GM18868 (cell line): Measurements from ENCODE around the gene LMOD3.

Experiments
- ATAC-seq: cut with Tn5 transposase; IDR thresholded peaks from one replicate; pipeline ENCODE4 v1.9.1; 2021; ENCODE audit warnings: mild to moderate bottlenecking, moderate library complexity; ENCODE audit not compliant: unreplicated experiment

Gene LMOD3

GRCh38 chr3:69094467-69095205 lies 27.8 kb downstream of the LMOD3 start:
- ATAC-seq, result peak; percentile 32

- peak; percentile 80 for ATAC-seq
These were observed 30.3 kb downstream of the LMOD3 start for GRCh38 chr3:69092030-69092516.

GRCh38 chr3:69091389-69092029 lies 30.9 kb downstream of the LMOD3 start:
- peak; percentile 0 for ATAC-seq

- ATAC-seq, result no peak
These were observed 32.4 kb downstream of the LMOD3 start for GRCh38 chr3:69090021-69090420.

GRCh38 chr3:69088063-69088462 lies 34.3 kb downstream of the LMOD3 start:
- no peak for ATAC-seq

GRCh38 chr3:69087030-69087791 lies 35.2 kb downstream of the LMOD3 start:
- no peak for ATAC-seq

GRCh38 chr3:69085833-69086722 lies 36.3 kb downstream of the LMOD3 start:
- ATAC-seq, result no peak

- no peak for ATAC-seq
These were observed 37.1 kb downstream of the LMOD3 start for GRCh38 chr3:69085168-69085832.

- peak; percentile 54 for ATAC-seq
These were observed 37.8 kb downstream of the LMOD3 start, which contains the start of gene ARL6IP5 for GRCh38 chr3:69084326-69085167. ARL6IP5 (plus strand) TSS chr3:69084937; CDS start chr3:69085048, 111 bp downstream.

GRCh38 chr3:69082805-69083204 lies 39.6 kb downstream of the LMOD3 start:
- peak; percentile 63 for ATAC-seq

- no peak for ATAC-seq
These were observed 40.0 kb downstream of the LMOD3 start for GRCh38 chr3:69082361-69082760.

- peak; percentile 11 for ATAC-seq
These were observed 40.7 kb downstream of the LMOD3 start for GRCh38 chr3:69081583-69082262.

- peak; percentile 45 for ATAC-seq
These were observed 42.0 kb downstream of the LMOD3 start, which contains the start of gene UBA3 for GRCh38 chr3:69080233-69080920. UBA3 (minus strand) TSS chr3:69080365; CDS start chr3:69080353, 12 bp downstream.

GRCh38 chr3:69079269-69080159 lies 42.9 kb downstream of the LMOD3 start:
- peak; percentile 5 for ATAC-seq

- ATAC-seq, result no peak
These were observed 49.5 kb downstream of the LMOD3 start for GRCh38 chr3:69072928-69073327.

- no peak for ATAC-seq
These were observed 56.3 kb downstream of the LMOD3 start for GRCh38 chr3:69066121-69066520.
